Measurements from ENCODE around the gene SOX2. TPM values are rescaled to one million over a fixed set of nuclear protein-coding genes. Genes with fewer than 3 reads are reported as not detected.
A peak's percentile ranks its signal among the peaks of the same experiment; 100 is the strongest.

SOX2 gene
- total RNA-seq, 4 donors from 2014 or later = 0.21 to 1.5 (median 0.63) TPM

DNA sequence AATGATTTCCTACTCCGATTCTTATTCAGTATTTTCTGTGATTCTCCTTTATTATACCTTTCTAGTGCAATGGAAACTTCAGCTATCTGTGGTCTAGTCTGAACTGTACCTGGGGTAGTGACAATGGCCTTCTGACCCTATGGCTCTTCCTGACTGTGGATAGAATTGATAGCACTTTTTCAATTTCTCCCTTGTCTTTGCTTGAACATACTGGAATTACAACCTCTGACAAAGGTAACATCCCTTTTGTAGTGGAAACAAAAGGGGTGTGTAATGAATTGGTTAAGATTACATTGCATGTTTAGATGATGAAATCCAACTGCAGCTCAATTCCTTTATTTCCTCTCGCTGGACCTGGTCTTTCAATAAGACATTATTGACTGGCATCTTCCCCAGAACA, 21.0 kb upstream of the SOX2 start:
- H3K27me3 ChIP-seq = peaks cover 10% of the 10 kb centered on the region
- H3K27ac ChIP-seq = no peak overlapping the region
- no peak for TF ChIP-seq POLR2A (IDR thresholded peaks at IDR 0.05)
- TF ChIP-seq, protein P1, sequence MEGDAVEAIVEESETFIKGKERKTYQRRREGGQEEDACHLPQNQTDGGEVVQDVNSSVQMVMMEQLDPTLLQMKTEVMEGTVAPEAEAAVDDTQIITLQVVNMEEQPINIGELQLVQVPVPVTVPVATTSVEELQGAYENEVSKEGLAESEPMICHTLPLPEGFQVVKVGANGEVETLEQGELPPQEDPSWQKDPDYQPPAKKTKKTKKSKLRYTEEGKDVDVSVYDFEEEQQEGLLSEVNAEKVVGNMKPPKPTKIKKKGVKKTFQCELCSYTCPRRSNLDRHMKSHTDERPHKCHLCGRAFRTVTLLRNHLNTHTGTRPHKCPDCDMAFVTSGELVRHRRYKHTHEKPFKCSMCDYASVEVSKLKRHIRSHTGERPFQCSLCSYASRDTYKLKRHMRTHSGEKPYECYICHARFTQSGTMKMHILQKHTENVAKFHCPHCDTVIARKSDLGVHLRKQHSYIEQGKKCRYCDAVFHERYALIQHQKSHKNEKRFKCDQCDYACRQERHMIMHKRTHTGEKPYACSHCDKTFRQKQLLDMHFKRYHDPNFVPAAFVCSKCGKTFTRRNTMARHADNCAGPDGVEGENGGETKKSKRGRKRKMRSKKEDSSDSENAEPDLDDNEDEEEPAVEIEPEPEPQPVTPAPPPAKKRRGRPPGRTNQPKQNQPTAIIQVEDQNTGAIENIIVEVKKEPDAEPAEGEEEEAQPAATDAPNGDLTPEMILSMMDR (IDR thresholded peaks at IDR 0.05) = no peak
- TF ChIP-seq POLR2AphosphoS5 (IDR thresholded peaks at IDR 0.05) = no peak
- no peak for TF ChIP-seq EP300 (IDR thresholded peaks at IDR 0.05)
- 87% methylated on average over 2 of the region's 2 CpGs for WGBS
- no peaks in the 10 kb centered on the region for H3K9me3 ChIP-seq
- no peaks in the 10 kb centered on the region for H3K36me3 ChIP-seq
- peaks cover 9% of the 10 kb centered on the region for H3K4me1 ChIP-seq
- no peak overlapping the region for H3K4me3 ChIP-seq
- no peak for DNase-seq (ENCODE audit: low spot score in 2 of 2)

DNA sequence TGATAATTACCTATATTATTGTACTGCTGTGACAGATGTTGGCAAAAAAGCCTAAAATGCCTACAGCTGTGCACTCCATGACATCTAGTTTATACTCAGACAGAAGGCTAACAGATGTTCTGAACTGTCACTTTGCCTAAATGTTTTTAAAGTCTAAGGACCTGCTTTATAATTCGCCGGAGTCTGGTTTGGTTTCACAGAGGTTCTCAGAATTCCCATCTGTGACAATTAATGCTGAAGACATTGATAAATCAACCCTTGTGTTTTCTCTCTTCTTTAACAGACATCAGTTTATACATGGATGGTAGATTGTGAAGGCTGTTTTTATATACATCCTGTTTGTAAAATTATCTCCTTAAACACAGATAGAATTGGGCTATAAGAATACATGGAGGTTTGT, 19.8 kb upstream of the SOX2 start:
- Histone ChIP-seq H3K27ac (no peak overlapping the region), H3K4me1 (peaks cover 19% of the 10 kb centered on the region), H3K36me3 (no peaks in the 10 kb centered on the region), H3K27me3 (peaks cover 20% of the 10 kb centered on the region), H3K9me3 (no peaks in the 10 kb centered on the region), H3K4me3 (no peak overlapping the region)
- TF ChIP-seq, protein P1 (IDR thresholded peaks at IDR 0.05) = no peak
- TF ChIP-seq POLR2A (IDR thresholded peaks at IDR 0.05) (no peak), POLR2AphosphoS5 (IDR thresholded peaks at IDR 0.05) (no peak), EP300 (IDR thresholded peaks at IDR 0.05) (no peak)
- DNase-seq (ENCODE audit: low spot score in 2 of 2) = no peak
- WGBS = 53% methylated on average over 2 of the region's 2 CpGs

DNA sequence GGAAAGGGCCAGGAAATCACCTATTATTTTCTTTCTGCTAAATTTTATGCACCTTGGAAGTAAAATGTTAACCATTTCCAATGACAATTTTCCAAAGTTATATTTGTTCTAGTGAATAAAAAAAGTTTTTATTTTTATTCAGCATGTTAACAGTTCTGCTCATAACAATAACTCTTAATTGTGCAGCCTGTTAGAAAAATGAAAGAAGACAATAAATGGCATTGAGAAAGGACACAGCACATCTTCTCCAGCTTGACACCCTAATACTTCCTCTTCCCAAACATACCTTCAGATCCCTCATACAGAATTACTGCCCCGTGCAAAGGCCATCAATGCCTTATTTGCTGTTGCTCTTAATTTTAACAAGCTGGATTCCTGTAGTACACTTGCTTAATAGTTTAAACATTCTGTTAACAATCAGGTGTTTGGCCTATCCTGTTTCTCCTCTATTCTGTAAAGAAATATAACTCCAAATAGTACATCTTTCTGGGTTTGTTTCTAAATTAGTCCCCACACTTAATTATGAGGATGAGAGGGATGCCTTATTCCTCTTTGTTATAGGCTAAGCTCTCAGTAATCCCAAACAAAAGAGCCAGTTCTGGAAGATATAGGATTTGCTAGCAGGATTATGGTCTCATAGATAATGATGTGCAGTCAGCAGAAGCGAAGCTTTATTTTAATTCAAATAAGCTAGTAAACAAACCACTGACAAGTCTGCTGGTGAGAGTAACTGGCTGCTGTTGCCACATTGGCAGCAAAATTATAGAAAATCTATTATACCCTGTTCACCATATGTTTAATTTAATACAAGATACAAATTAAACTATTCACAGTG, 19.2 kb upstream of the SOX2 start:
- no peak for DNase-seq (ENCODE audit: low spot score in 2 of 2)
- H3K4me3 ChIP-seq = no peak overlapping the region
- 53% methylated on average over 2 of the region's 2 CpGs for WGBS
- no peaks in the 10 kb centered on the region for H3K36me3 ChIP-seq
- TF ChIP-seq, protein P1 (IDR thresholded peaks at IDR 0.05) = no peak
- no peak for TF ChIP-seq POLR2A (IDR thresholded peaks at IDR 0.05)
- no peak for TF ChIP-seq POLR2AphosphoS5 (IDR thresholded peaks at IDR 0.05)
- no peak for TF ChIP-seq EP300 (IDR thresholded peaks at IDR 0.05)
- H3K27me3 ChIP-seq = peaks cover 26% of the 10 kb centered on the region
- peaks cover 19% of the 10 kb centered on the region for H3K4me1 ChIP-seq
- no peak overlapping the region for H3K27ac ChIP-seq
- H3K9me3 ChIP-seq = no peaks in the 10 kb centered on the region

DNA sequence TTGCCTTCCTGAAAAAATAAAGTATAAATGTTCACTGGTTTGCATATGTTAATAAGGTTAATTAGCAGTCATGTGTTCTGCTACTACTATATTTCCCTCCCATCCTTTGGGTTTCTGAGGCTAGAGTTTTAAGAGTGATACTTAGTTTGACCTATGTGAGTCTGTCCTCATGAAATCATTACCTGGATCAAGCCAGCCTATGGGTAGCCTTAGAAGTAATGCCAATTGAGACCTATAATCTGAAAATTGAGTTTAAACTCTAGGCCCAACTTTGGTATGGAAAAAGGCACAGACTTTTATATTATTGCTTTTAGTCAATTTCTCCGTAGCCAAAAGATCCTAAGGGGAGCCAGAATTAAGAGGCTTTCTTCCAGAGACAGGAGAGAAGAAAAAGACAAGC, 18.4 kb upstream of the SOX2 start:
- DNase-seq (ENCODE audit: low spot score in 2 of 2) = no peak
- TF ChIP-seq EP300 (IDR thresholded peaks at IDR 0.05) (no peak), POLR2AphosphoS5 (IDR thresholded peaks at IDR 0.05) (no peak), POLR2A (IDR thresholded peaks at IDR 0.05) (no peak)
- TF ChIP-seq, protein P1 (IDR thresholded peaks at IDR 0.05) = no peak
- 92% methylated on average over 1 of the region's 1 CpG for WGBS

GRCh38 chr3:181694805-181695660, 16.7 kb upstream of the SOX2 start:
- H3K9me3 ChIP-seq = no peaks in the 10 kb centered on the region
- H3K27ac ChIP-seq = no peak overlapping the region
- peaks cover 51% of the 10 kb centered on the region for H3K27me3 ChIP-seq
- WGBS = 31% methylated on average over 13 of the region's 53 CpGs
- no peaks in the 10 kb centered on the region for H3K36me3 ChIP-seq
- peaks cover 20% of the 10 kb centered on the region for H3K4me1 ChIP-seq
- peak in 1 of 2 donors; percentile 74 for DNase-seq (ENCODE audit: low spot score in 2 of 2)
- TF ChIP-seq, protein P1 (IDR thresholded peaks at IDR 0.05) = peak in 1 of 2 donors; percentile 12
- no peak for TF ChIP-seq POLR2AphosphoS5 (IDR thresholded peaks at IDR 0.05)
- H3K4me3 ChIP-seq = peak overlapping the region; percentile 58

More for the DNA sequence above, 18.4 kb upstream of the SOX2 start:
- Histone ChIP-seq H3K4me1 (peaks cover 19% of the 10 kb centered on the region), H3K27ac (no peak overlapping the region), H3K27me3 (peaks cover 34% of the 10 kb centered on the region), H3K4me3 (no peak overlapping the region), H3K9me3 (no peaks in the 10 kb centered on the region), H3K36me3 (no peaks in the 10 kb centered on the region)
